Right forelimb (tissue), 1 donor: Measurements from ENCODE around the gene MAP3K20.
"Not testable (repeated sequence)": the region's sequence is repeated elsewhere in the genome, so short reads cannot be mapped to it uniquely, and the experiment has no call there.

Experiments used
- DNase-seq: peaks from one replicate; pipeline ENCODE4 v3.0.0-alpha.2; 2018

The MAP3K20 gene

GRCh38 chr2:173164396-173164795, 88.8 kb downstream of the MAP3K20 start:
- no peak for DNase-seq

- no peak for DNase-seq
Observed at GRCh38 chr2:173165443-173166238, 90.0 kb downstream of the MAP3K20 start.

DNA sequence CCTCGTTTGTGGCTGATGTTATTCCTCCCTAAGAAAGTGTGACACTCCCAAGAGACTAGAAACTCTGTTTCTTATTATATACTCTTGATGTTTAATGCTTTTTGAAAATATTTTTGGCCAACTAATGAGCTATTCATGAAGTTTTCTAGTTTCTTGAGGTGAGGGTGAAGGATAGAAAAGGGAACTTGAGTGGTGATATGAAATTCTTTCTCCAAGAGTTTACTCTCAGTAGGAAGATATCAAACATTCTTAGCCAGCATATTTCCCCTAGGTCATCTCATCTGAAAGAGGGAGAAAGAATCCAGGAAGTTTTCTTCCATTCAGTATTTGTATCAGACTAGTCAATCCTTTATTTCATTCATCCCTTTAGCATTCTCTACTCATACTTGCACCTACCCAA, 95.7 kb downstream of the MAP3K20 start:
- no peak for DNase-seq

GRCh38 chr2:173171924-173172643, 96.4 kb downstream of the MAP3K20 start:
- DNase-seq = no peak

GRCh38 chr2:173174339-173174738, 98.7 kb downstream of the MAP3K20 start:
- not testable (repeated sequence) for DNase-seq

DNA sequence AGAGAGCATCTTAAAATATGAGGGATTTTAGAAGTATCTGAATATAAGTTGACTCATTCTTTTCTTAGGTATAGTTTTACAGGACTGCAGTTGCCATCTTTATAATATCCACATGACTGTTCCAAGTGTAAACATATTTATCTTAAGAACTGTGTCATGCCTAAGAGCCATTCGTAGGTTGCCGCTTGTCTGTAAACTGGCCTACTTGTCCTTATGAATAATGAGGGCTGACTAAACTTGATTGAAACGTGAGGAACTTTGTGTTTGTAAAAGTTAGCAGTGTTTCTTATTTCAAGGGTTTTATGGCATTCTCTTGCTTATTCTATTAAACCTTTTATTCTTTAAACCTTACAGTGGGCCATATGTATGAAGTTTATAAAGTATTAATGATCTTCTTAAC, 99.6 kb downstream of the MAP3K20 start:
- no peak for DNase-seq

DNA sequence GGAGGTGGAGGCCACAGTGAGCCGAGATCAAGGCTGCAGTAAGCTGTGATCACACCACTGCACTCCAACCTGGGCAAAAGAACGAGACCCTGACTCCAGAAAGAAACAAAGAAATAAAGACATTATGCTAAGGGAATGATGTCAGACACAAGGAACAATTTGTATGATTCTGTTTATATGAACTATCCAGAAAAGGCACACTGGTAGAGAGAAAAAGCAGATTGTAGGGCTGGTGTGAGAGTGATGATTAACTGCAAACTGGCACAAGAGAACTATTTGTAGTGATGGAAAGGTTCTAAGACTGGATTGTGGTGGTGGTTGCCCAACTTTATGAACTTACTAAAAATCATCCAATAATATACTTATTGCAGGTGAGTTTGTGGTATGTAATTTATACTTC, 106.3 kb downstream of the MAP3K20 start:
- no peak for DNase-seq

- peak; percentile 42 for DNase-seq
Observed at GRCh38 chr2:173184031-173185004, 108.7 kb downstream of the MAP3K20 start.

GRCh38 chr2:173185437-173185836, 109.8 kb downstream of the MAP3K20 start:
- no peak for DNase-seq

- no peak for DNase-seq
Observed at GRCh38 chr2:173187941-173188788, 112.5 kb downstream of the MAP3K20 start.

GRCh38 chr2:173191601-173192000, 116.0 kb downstream of the MAP3K20 start:
- no peak for DNase-seq

DNA sequence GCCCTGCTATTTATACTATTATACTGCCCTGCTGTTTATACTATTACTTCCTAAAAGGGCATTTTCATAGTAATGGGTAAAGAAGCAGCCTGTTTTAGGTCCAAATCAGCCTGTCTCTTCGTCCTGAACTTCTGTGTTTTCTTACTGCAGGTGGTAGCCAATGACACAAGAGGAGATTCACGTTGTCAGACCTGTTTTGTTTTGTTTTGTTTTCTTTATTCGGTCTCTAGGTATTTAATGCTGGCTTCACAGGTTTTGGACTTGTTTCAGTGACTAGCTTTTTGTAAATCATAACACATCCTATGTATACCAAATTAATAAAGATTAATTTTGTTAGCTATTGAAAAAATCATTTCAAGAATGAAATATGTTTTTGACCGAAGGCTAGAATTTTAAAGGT, 116.4 kb downstream of the MAP3K20 start:
- no peak for DNase-seq

DNA sequence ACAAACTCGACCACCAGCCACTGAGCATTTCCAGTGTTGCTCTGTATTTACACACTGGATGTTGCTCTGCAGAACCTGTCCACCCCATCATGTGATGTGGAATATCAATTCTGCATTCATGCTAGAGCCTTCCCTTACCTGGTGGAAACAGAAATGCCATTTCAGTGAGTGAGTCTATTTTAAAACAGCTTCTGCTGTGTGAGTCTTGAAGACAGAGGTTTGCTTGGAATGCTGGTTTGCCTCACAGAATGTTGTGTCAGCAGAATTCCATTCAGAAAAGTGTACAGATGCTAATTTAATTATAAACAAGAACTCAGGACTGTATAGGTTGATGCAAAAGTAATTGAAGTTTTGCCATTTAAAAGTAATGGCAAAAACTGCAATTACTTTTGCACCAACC, 118.3 kb downstream of the MAP3K20 start:
- no peak for DNase-seq

GRCh38 chr2:173195100-173195499, 119.5 kb downstream of the MAP3K20 start:
- DNase-seq = no peak

DNA sequence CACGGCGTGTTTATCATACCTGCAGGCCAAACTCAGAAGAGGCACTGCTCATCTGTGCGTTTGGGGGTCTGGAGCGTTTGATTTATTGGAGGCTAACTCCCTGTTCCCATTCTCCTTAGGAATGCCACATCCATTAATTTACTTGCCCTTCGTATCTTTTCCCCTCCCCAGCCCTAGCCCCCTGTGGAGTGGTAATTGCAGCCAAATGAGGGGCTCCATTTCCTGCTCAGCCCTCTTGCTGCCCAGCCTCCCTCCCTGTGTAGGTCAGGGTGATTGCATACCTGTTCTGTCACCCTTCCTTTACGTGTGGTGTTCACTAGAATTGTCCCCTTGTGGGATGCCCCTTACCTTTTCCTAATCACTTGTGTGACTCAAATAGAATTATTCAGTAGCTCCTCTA, 120.4 kb downstream of the MAP3K20 start:
- no peak for DNase-seq

DNA sequence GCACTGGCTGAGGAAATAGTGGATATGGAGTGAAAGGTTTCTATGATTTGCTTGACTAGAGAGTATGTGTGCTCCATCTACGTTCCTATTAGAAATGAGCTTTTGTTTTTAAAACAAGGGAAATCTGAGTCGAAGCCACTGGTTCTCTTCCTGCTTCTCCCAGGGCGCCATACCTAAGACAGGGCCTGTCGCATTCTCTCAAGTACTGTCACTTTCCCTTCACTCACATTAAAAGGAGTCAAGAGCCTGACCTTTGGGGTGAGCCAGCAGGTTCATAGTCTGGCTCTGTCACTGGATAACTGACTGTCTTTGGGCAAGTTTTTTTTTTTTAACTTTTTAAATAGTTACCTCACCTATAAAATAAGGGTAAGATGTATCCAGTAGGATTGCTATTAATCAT, 121.0 kb downstream of the MAP3K20 start:
- DNase-seq = no peak

DNA sequence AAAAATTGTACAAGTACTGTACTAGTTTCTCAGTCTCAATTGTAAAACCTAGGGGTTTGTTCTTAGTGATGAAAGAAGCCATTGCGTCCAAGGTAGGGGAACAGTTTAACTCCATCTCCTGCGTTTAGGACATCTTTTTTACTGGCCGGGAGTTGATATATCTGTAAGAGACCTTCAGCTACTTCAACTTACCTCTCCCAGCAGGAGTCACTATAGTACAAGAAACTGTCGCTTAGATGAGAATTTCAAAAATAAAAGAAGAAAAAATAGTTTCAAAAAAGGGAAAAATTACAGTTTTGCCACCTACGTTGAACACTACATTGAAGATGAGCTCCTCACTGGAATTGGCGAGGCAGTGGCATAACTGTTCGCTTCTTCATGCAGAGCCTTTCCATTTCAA, 122.7 kb downstream of the MAP3K20 start:
- no peak for DNase-seq

DNA sequence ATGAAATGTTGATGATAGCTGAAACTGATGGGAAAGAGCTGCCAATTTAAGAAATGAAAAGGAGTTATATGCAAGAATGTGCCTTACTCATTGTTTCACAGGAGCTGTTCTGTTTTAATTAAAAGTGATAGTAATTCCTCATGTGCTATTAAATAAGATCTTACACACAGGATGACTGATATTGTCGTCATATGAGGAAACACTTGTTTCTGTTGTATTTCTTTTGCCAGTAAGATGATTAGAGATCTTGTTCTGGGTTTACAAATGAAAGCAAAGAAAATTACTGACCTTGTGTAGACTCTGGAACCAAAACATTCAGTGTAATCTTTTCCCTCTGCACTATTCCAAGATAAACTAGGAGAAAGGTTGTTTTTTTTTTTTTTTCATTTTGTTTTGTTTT, 123.6 kb downstream of the MAP3K20 start:
- no peak for DNase-seq

GRCh38 chr2:173202570-173202969, 126.9 kb downstream of the MAP3K20 start:
- no peak for DNase-seq

DNA sequence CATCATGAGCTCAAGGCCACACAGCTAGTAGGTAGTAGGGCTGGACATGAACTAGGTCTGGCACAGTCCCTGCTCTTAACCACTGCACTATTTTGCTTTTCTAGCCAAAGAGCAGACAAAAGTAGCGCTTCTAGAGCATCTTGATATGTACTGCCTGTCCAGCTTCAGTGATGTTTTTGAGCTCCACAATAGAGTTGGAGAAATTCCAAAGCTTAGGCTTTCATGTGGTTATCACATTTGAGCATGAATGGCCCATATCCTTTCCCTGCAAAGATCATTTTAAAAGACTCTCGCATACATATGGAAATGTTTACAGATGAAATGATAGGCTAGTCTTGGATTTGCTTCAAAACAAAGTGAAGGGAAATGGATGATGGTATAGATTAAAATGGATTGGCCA, 128.7 kb downstream of the MAP3K20 start:
- DNase-seq = no peak

GRCh38 chr2:173205375-173205774, 129.7 kb downstream of the MAP3K20 start:
- DNase-seq = no peak

DNA sequence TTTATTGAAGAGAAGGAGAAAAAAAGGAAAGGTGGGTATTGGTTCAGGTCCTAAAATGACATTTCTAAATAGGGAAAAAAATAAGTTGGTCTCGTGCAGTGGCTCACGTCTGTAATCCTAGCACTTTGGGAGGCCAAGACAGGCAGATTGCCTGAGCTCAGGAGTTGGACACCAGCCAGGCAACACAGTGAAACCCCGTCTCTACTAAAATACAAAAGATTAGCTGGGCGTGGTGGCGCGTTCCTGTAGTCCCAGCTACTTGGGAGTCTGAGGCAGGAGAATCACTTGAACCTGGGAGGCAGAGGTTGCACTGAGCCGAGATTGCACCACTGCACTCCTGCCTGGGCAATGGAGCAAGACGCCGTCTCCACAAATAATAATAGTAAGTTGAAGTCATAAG, 131.5 kb downstream of the MAP3K20 start:
- not testable (repeated sequence) for DNase-seq
